ENCODE results near the gene TLE5. TPM values are rescaled to one million over a fixed set of nuclear protein-coding genes. Genes with fewer than 3 reads are reported as not detected.

TLE5 gene
- total and polyA plus RNA-seq, 2 experiments from 2014 or later: 260 to 308 TPM

DNA sequence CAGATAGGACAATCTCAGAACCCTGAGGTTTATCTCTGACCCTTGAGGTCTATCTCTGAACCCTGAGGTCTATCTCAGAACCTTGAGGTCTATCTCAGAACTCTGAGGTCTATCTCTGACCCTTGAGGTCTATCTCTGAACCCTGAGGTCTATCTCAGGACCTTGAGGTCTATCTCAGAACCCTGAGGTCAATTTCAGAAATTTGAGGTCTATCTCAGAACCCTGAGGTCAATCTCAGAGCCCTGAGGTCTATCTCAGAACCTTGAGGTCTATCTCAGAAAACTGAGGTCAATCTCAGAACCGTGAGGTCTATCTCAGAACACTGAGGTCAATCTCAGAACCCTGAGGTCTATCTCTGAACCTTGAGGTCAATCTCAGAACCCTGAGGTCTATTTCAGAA, 35.5 kb downstream of the TLE5 start:
- no peaks in the 10 kb centered on the region for H3K9me3 ChIP-seq (ENCODE audit: low read depth)
- no peak overlapping the region for H3K4me3 ChIP-seq
- DNase-seq (ENCODE audit: low spot score): no peak
- H3K27me3 ChIP-seq: no peaks in the 10 kb centered on the region
- H3K27ac ChIP-seq: no peak overlapping the region
- no peaks in the 10 kb centered on the region for H3K36me3 ChIP-seq (replicated peaks; ENCODE audit: insufficient read depth, low read depth)
- TF ChIP-seq EZH2 (IDR thresholded peaks at IDR 0.05; ENCODE audit: borderline replicate concordance) (no peak), EZH2phosphoT487 (IDR thresholded peaks at IDR 0.05; ENCODE audit: low read depth, severe bottlenecking, unreplicated experiment) (no peak)
- TF ChIP-seq, protein P1, sequence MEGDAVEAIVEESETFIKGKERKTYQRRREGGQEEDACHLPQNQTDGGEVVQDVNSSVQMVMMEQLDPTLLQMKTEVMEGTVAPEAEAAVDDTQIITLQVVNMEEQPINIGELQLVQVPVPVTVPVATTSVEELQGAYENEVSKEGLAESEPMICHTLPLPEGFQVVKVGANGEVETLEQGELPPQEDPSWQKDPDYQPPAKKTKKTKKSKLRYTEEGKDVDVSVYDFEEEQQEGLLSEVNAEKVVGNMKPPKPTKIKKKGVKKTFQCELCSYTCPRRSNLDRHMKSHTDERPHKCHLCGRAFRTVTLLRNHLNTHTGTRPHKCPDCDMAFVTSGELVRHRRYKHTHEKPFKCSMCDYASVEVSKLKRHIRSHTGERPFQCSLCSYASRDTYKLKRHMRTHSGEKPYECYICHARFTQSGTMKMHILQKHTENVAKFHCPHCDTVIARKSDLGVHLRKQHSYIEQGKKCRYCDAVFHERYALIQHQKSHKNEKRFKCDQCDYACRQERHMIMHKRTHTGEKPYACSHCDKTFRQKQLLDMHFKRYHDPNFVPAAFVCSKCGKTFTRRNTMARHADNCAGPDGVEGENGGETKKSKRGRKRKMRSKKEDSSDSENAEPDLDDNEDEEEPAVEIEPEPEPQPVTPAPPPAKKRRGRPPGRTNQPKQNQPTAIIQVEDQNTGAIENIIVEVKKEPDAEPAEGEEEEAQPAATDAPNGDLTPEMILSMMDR (IDR thresholded peaks at IDR 0.05; ENCODE audit: poor library complexity): no peak
- 100% methylated on average over 1 of the region's 1 CpG for WGBS (ENCODE audit: low lambda C conversion rate, missing lambda C conversion rate)
- H2AFZ ChIP-seq: no peak overlapping the region
- peaks cover 16% of the 10 kb centered on the region for H3K79me2 ChIP-seq
- no peak overlapping the region for H3K4me2 ChIP-seq
- peaks cover 20% of the 10 kb centered on the region for H3K4me1 ChIP-seq (ENCODE audit: insufficient read depth)
- H3K9me2 ChIP-seq (replicated peaks; ENCODE audit: insufficient read depth): no peaks in the 10 kb centered on the region
- no peaks in the 10 kb centered on the region for H4K20me1 ChIP-seq (ENCODE audit: insufficient read depth, poor library complexity, severe bottlenecking)

DNA sequence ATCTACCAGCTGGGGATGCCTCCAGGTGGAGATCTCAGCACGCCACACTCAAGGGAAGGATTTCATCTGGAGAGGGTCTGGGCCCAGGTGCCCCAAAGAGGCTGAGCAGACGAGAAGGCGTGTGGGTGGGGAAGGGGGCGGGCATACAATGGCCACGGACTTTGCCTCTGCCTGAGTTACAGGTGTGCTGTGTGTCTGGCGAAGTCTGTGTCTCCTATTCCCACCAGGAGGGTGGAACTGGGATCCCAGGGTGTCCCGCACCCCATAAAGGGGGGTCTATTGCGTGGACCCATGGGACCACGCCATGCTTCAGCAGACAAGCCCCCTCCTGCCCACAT, 36.8 kb downstream of the TLE5 start:
- peak overlapping the region; percentile 49 for H2AFZ ChIP-seq
- H3K9me2 ChIP-seq (replicated peaks; ENCODE audit: insufficient read depth): no peaks in the 10 kb centered on the region
- H3K79me2 ChIP-seq: peaks cover 16% of the 10 kb centered on the region
- H3K9me3 ChIP-seq (ENCODE audit: low read depth): no peaks in the 10 kb centered on the region
- H4K20me1 ChIP-seq (ENCODE audit: insufficient read depth, poor library complexity, severe bottlenecking): no peaks in the 10 kb centered on the region
- peak overlapping the region; percentile 79 for H3K4me2 ChIP-seq
- H3K27me3 ChIP-seq: no peaks in the 10 kb centered on the region
- H3K4me3 ChIP-seq: no peak overlapping the region
- peak overlapping the region; percentile 80 for H3K27ac ChIP-seq
- peaks cover 20% of the 10 kb centered on the region for H3K4me1 ChIP-seq (ENCODE audit: insufficient read depth)
- TF ChIP-seq, protein P1 (IDR thresholded peaks at IDR 0.05; ENCODE audit: poor library complexity): no peak
- TF ChIP-seq EZH2phosphoT487 (IDR thresholded peaks at IDR 0.05; ENCODE audit: low read depth, severe bottlenecking, unreplicated experiment) (no peak), EZH2 (IDR thresholded peaks at IDR 0.05; ENCODE audit: borderline replicate concordance) (no peak)
- H3K36me3 ChIP-seq (replicated peaks; ENCODE audit: insufficient read depth, low read depth): no peaks in the 10 kb centered on the region
- 49% methylated on average over 8 of the region's 9 CpGs for WGBS (ENCODE audit: low lambda C conversion rate, missing lambda C conversion rate)
- DNase-seq (ENCODE audit: low spot score): peak; percentile 67

DNA sequence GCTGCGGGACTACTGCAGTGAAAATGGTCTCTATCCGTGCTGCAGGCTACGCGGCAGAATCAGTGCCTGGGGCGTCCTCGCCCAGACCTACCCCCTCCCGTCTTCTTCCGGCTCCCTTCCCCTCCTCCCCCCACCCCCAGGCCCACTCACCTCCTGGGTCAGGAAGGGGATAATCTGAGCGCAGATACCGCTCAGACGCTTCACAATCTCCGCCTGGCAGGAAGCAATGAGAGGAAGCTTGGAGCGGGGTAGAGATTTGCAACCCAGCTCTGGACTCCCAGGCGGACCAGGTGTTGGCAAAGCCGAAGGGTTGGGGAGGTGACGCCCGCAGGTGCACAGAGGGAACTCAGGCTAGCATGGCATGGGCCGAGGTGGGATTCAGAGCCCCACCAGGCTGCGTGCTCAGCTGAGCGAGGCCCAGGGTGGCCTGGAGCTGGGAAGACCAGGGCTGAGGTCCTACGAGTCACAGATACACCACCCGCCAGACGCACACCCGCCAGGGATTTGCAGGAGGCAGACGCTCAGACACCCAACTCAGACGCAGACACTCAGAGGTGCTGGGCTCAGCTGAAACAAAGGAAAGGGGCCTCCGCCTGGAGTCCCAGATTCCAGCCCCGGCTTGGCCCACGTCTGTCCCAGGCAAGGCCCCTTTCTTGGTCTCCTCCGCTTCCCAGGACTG, 37.3 kb downstream of the TLE5 start:
- Histone ChIP-seq H3K27me3 (no peaks in the 10 kb centered on the region), H3K9me2 (replicated peaks; ENCODE audit: insufficient read depth) (no peaks in the 10 kb centered on the region), H3K9me3 (ENCODE audit: low read depth) (no peaks in the 10 kb centered on the region), H2AFZ (peak overlapping the region; percentile 49), H3K4me1 (ENCODE audit: insufficient read depth) (peaks cover 20% of the 10 kb centered on the region), H3K4me2 (peak overlapping the region; percentile 79), H3K79me2 (peaks cover 16% of the 10 kb centered on the region), H3K27ac (peak overlapping the region; percentile 80), H3K36me3 (replicated peaks; ENCODE audit: insufficient read depth, low read depth) (no peaks in the 10 kb centered on the region), H4K20me1 (ENCODE audit: insufficient read depth, poor library complexity, severe bottlenecking) (no peaks in the 10 kb centered on the region), H3K4me3 (no peak overlapping the region)
- DNase-seq (ENCODE audit: low spot score): no peak
- 29% methylated on average over 25 of the region's 30 CpGs for WGBS (ENCODE audit: low lambda C conversion rate, missing lambda C conversion rate)
- TF ChIP-seq EZH2 (IDR thresholded peaks at IDR 0.05; ENCODE audit: borderline replicate concordance): no peak
- TF ChIP-seq, protein P1 (IDR thresholded peaks at IDR 0.05; ENCODE audit: poor library complexity): no peak
- TF ChIP-seq EZH2phosphoT487 (IDR thresholded peaks at IDR 0.05; ENCODE audit: low read depth, severe bottlenecking, unreplicated experiment): no peak

Measured in hepatocyte (in vitro differentiated cells).